Liver (tissue), 3 donors: Measurements from ENCODE around the gene MAP3K9.

ENCODE experiments used
- CTCF ChIP-seq: fragments of 150-350 bp; IDR thresholded peaks from 2 replicates; pipeline ENCODE4 v1.5.1; 2017; ENCODE audit warnings: improper control_type of control experiment, low read depth, low read length; ENCODE audit not compliant: missing input control
- GABPA ChIP-seq, 2 donors: IDR thresholded peaks in 1 of 2; conservative IDR thresholded peaks in 1 of 2; 2 replicates each; pipeline ENCODE4 v1.6.1; 2016; ENCODE audit warnings: antibody characterized with exemption in 2 of 2, mild to moderate bottlenecking in 1 of 2, moderate library complexity in 1 of 2
- TAF1 ChIP-seq: conservative IDR thresholded peaks from 2 replicates; pipeline ENCODE4 v1.6.1; 2016; ENCODE audit warnings: antibody characterized with exemption, mild to moderate bottlenecking
- donor health status: healthy.
- donor health status: healthy.

GRCh38 chr14:70713511-70713916 lies 95.8 kb downstream of the MAP3K9 start:
- TF ChIP-seq TAF1 (no peak), CTCF (no peak), GABPA (IDR thresholded peaks at IDR 0.05 in 1 of 2, conservative IDR thresholded peaks at IDR 0.05 in 1 of 2) (no peak)
